Suprapubic skin (tissue), 4 donors: ENCODE measurements around the gene CAPG. TPM values are rescaled to one million over a fixed set of nuclear protein-coding genes. Genes with fewer than 3 reads are reported as not detected.
"Not testable (repeated sequence)": the region's sequence is repeated elsewhere in the genome, so short reads cannot be mapped to it uniquely, and the experiment has no call there.

Experiments used
- DNase-seq, 2 donors: peaks; one replicate each; pipeline ENCODE4 v3.0.0-alpha.2; 2019; ENCODE audit warnings: low spot score in 2 of 2
- H3K27ac ChIP-seq: fragments of 200-600 bp; sonication (generic); one replicate; pipeline ENCODE4 v1.5.1; 2019
- H3K27me3 ChIP-seq: fragments of 200-600 bp; sonication (generic); one replicate; pipeline ENCODE4 v1.5.1; 2019
- H3K36me3 ChIP-seq: fragments of 200-600 bp; sonication (generic); one replicate; pipeline ENCODE4 v1.5.1; 2019
- H3K4me1 ChIP-seq: fragments of 200-600 bp; sonication (generic); one replicate; pipeline ENCODE4 v1.5.1; 2019
- H3K4me3 ChIP-seq: fragments of 200-600 bp; sonication (generic); one replicate; pipeline ENCODE4 v1.5.1; 2019; ENCODE audit warnings: mild to moderate bottlenecking
- H3K9me3 ChIP-seq: fragments of 200-600 bp; sonication (generic); one replicate; pipeline ENCODE4 v1.5.1; 2019
- EP300 ChIP-seq: sonication (generic); formaldehyde crosslinking; IDR thresholded peaks from one replicate; pipeline ENCODE4 v1.6.1; 2017; ENCODE audit warnings: antibody characterized with exemption
- POLR2A ChIP-seq, 2 donors: fragments of 450-650 bp; IDR thresholded peaks; one replicate each; pipeline ENCODE4 v1.6.1; 2017; ENCODE audit warnings: antibody characterized with exemption in 2 of 2, mild to moderate bottlenecking in 2 of 2, moderate library complexity in 2 of 2
- POLR2AphosphoS5 ChIP-seq, 3 donors: sonication (generic); formaldehyde crosslinking; IDR thresholded peaks; one replicate each; pipeline ENCODE4 v1.6.1; 2017; ENCODE audit warnings: antibody characterized with exemption in 3 of 3
- WGBS: methylation state at CpG from one replicate; pipeline ENCODE4 v1.1.5; 2018; 5-methylcytosine and 5-hydroxymethylcytosine counted together
- total RNA-seq, 4 donors: library from RNA; depleted of rRNA; stranded (reverse); fragments of >200 nt; gene quantifications; one replicate each; pipeline ENCODE4 v1.1.0, GENCODE V29; 2016
- TF ChIP-seq, protein P1 (sequence below), 2 donors: fragments of 200-600 bp in 1 of 2; fragments of 450-650 bp in 1 of 2; sonication (generic) in 1 of 2; IDR thresholded peaks; one replicate each; pipeline ENCODE4 v1.5.1; 2016 to 2019; ENCODE audit warnings: antibody characterized with exemption in 2 of 2, mild to moderate bottlenecking in 1 of 2, moderate library complexity in 1 of 2

The CAPG gene
- total RNA-seq, 4 donors from 2014 or later, result 139 to 212 (median 172) TPM

DNA sequence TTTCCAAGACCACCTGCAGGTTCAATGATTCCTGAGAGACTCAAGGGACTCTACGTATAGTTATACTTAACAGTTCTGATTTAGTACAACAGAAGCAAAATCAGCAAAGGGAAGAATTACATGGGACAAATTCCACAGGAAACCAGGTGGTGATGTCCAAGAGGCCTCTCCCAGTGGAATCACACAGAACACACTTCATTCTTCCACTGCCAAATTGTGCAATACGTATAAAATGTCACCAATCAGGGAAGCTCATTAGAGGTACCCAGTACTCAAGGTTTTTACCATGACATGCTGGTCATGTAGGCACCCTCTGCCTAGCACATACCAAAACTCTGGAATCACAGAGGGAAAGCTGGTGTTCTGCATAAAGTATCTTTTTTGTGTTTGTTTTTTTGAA is 22.4 kb downstream of the CAPG start:
- Histone ChIP-seq H3K36me3 (peaks cover 71% of the 10 kb centered on the region), H3K4me1 (peaks cover 5% of the 10 kb centered on the region), H3K27ac (no peak overlapping the region), H3K9me3 (no peaks in the 10 kb centered on the region), H3K4me3 (no peak overlapping the region), H3K27me3 (no peaks in the 10 kb centered on the region)
- 81% methylated on average over 2 of the region's 2 CpGs for WGBS
- no peak for TF ChIP-seq EP300
- TF ChIP-seq, protein P1, sequence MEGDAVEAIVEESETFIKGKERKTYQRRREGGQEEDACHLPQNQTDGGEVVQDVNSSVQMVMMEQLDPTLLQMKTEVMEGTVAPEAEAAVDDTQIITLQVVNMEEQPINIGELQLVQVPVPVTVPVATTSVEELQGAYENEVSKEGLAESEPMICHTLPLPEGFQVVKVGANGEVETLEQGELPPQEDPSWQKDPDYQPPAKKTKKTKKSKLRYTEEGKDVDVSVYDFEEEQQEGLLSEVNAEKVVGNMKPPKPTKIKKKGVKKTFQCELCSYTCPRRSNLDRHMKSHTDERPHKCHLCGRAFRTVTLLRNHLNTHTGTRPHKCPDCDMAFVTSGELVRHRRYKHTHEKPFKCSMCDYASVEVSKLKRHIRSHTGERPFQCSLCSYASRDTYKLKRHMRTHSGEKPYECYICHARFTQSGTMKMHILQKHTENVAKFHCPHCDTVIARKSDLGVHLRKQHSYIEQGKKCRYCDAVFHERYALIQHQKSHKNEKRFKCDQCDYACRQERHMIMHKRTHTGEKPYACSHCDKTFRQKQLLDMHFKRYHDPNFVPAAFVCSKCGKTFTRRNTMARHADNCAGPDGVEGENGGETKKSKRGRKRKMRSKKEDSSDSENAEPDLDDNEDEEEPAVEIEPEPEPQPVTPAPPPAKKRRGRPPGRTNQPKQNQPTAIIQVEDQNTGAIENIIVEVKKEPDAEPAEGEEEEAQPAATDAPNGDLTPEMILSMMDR (IDR thresholded peaks at IDR 0.05), result no peak
- no peak for TF ChIP-seq POLR2AphosphoS5 (IDR thresholded peaks at IDR 0.05)
- no peak for TF ChIP-seq POLR2A (IDR thresholded peaks at IDR 0.05)
- no peak for DNase-seq

DNA sequence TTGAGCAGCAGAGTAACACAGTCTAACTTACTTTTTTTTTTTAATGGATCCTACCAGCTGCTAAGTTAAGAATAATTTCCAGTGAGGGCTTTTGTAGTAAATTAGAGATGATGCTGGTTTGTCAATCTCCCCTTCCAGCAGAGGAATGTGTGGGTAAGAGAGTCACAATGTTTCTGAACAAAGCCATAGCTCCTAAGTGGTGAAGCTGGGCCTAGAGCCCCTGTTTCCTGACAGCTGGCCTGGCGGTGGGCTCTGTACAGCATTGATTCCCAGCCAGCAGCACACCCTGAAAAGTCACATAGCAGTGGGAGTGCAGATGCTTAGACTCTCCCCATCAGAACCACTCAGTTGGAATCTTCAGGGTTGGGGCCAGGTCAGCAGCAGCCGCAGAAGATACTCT is 24.4 kb downstream of the CAPG start:
- Histone ChIP-seq H3K27ac (no peak overlapping the region), H3K9me3 (no peaks in the 10 kb centered on the region), H3K36me3 (peaks cover 64% of the 10 kb centered on the region)

DNA sequence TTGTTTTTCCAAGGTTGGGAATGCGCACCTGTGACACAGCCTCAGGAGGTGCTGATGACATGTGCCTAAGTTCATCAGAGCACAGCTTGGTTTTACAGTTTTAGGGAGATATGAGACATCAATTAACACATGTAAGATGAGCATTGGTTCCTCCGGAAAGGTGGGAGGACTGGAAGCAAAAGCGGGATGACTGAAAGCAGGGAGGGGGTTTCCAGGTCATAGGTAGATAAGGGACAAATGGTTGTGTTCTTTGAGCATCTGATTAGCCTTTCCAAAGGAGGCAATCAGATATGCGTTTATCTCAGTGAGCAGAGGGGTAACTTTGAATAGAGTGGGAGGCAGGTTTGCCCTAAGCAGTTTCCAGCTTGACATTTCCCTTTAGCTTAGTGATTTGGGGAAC is 26.3 kb downstream of the CAPG start:
- Histone ChIP-seq H3K36me3 (peaks cover 58% of the 10 kb centered on the region), H3K9me3 (no peaks in the 10 kb centered on the region), H3K4me1 (no peaks in the 10 kb centered on the region), H3K27ac (no peak overlapping the region), H3K4me3 (no peak overlapping the region), H3K27me3 (no peaks in the 10 kb centered on the region)
- 86% methylated on average over 4 of the region's 4 CpGs for WGBS
- TF ChIP-seq EP300 (no peak), POLR2A (IDR thresholded peaks at IDR 0.05) (no peak), POLR2AphosphoS5 (IDR thresholded peaks at IDR 0.05) (no peak)
- TF ChIP-seq, protein P1 (IDR thresholded peaks at IDR 0.05), result no peak
- DNase-seq, result no peak

More for the DNA sequence above, 24.4 kb downstream of the CAPG start:
- 94% methylated on average over 2 of the region's 2 CpGs for WGBS
- Histone ChIP-seq H3K27me3 (no peaks in the 10 kb centered on the region), H3K4me1 (no peaks in the 10 kb centered on the region), H3K4me3 (no peak overlapping the region)
- DNase-seq, result no peak
- TF ChIP-seq POLR2A (IDR thresholded peaks at IDR 0.05), result no peak
- no peak for TF ChIP-seq POLR2AphosphoS5 (IDR thresholded peaks at IDR 0.05)
- TF ChIP-seq, protein P1 (IDR thresholded peaks at IDR 0.05), result no peak

DNA sequence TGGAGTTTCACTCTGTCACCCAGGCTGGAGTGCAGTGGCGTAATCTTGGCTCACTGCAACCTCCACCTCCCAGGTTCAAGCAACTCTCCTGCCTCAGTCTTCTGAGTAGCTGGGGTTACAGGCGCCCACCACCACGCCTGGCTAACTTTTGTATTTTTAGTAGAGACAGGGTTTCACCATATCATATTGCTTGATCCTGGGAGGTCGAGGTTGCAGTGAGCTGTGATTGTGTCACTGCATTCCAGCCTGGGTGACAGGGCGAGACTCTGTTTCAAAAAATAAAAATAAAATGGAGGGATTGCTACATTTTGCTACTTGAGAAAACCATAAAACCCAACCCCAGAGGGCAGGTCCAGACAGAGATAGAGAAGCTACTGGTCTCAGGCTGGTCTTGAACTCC is 27.0 kb downstream of the CAPG start:
- Histone ChIP-seq H3K36me3 (peaks cover 57% of the 10 kb centered on the region), H3K27ac (peak overlapping the region; percentile 50)
- not testable (repeated sequence) for H3K4me3 ChIP-seq, DNase-seq, H3K27me3 ChIP-seq, H3K4me1 ChIP-seq, H3K9me3 ChIP-seq
- 87% methylated on average over 5 of the region's 5 CpGs for WGBS

DNA sequence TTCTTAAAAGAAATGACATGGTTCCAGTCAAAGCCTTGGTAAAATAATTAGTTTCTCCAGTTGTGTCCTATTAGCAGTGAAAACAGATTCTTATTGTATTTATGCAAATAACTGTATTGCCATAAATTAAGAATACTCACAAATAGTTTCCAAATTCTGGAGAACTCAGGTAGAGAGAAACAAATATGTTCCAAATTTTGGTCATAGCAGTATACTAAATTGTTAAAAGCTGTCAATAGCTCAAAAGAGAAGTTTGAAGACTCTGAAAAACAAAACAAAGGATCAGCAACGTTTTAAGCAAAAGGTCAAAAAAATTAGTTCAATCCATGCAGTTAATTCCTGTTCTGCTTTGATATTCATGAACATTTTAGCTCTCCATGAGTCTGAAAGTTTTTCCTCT is 30.1 kb downstream of the CAPG start:
- H3K36me3 ChIP-seq, result peaks cover 57% of the 10 kb centered on the region
- no peaks in the 10 kb centered on the region for H3K27me3 ChIP-seq
- whole genome bisulfite sequencing, result 92% methylated on average over 1 of the region's 1 CpG

More for the DNA sequence above, 30.1 kb downstream of the CAPG start:
- no peak for TF ChIP-seq POLR2AphosphoS5 (IDR thresholded peaks at IDR 0.05)
- TF ChIP-seq, protein P1 (IDR thresholded peaks at IDR 0.05), result no peak
- no peak for TF ChIP-seq EP300
- TF ChIP-seq POLR2A (IDR thresholded peaks at IDR 0.05), result no peak
- no peak for DNase-seq
- Histone ChIP-seq H3K4me1 (peaks cover 15% of the 10 kb centered on the region), H3K4me3 (no peak overlapping the region), H3K27ac (no peak overlapping the region), H3K9me3 (no peaks in the 10 kb centered on the region)
